Hepatocyte (in vitro differentiated cells): ENCODE results near the gene BHLHE23. TPM values are rescaled to one million over a fixed set of nuclear protein-coding genes. Genes with fewer than 3 reads are reported as not detected.

Experiments used
- DNase-seq: peaks from one replicate; pipeline ENCODE4 v3.0.0-alpha.2; 2016; ENCODE audit warnings: low spot score
- H2AFZ ChIP-seq: fragments of 200-600 bp; sonication (generic); 2 replicates; pipeline ENCODE4 v1.6.0; 2016; ENCODE audit warnings: antibody characterized with exemption, mild to moderate bottlenecking
- H3K27ac ChIP-seq: fragments of 200-600 bp; sonication (generic); 2 replicates; pipeline ENCODE4 v1.5.1; 2016; ENCODE audit warnings: mild to moderate bottlenecking
- H3K27me3 ChIP-seq: fragments of 200-600 bp; sonication (generic); 2 replicates; pipeline ENCODE4 v1.6.1; 2016
- H3K36me3 ChIP-seq: fragments of 200-600 bp; sonication (generic); replicated peaks from 2 replicates; pipeline ENCODE4 v1.5.1; 2016; ENCODE audit warnings: low read depth; ENCODE audit not compliant: insufficient read depth
- H3K4me1 ChIP-seq: fragments of 200-600 bp; sonication (generic); 2 replicates; pipeline ENCODE4 v1.5.1; 2016; ENCODE audit warnings: mild to moderate bottlenecking, moderate library complexity; ENCODE audit not compliant: insufficient read depth
- H3K4me2 ChIP-seq: fragments of 200-600 bp; sonication (generic); 2 replicates; pipeline ENCODE4 v1.6.0; 2016
- H3K4me3 ChIP-seq: fragments of 200-600 bp; sonication (generic); 2 replicates; pipeline ENCODE4 v1.5.1; 2016; ENCODE audit warnings: mild to moderate bottlenecking
- H3K79me2 ChIP-seq: fragments of 200-600 bp; sonication (generic); 2 replicates; pipeline ENCODE4 v1.6.0; 2017; ENCODE audit warnings: mild to moderate bottlenecking
- H3K9me2 ChIP-seq: fragments of 200-600 bp; sonication (generic); replicated peaks from 2 replicates; pipeline ENCODE4 v1.6.0; 2017; ENCODE audit warnings: mild to moderate bottlenecking; ENCODE audit not compliant: insufficient read depth
- H3K9me3 ChIP-seq: fragments of 200-600 bp; sonication (generic); 2 replicates; pipeline ENCODE4 v1.5.1; 2016; ENCODE audit warnings: low read depth, mild to moderate bottlenecking
- H4K20me1 ChIP-seq: fragments of 200-600 bp; sonication (generic); 2 replicates; pipeline ENCODE4 v1.6.0; 2016; ENCODE audit warnings: mild to moderate bottlenecking; ENCODE audit not compliant: insufficient read depth, poor library complexity, severe bottlenecking
- CTCF ChIP-seq: fragments of 200-600 bp; sonication (generic); IDR thresholded peaks from 2 replicates; pipeline ENCODE4 v1.5.1; 2016; ENCODE audit warnings: antibody characterized with exemption, mild to moderate bottlenecking; ENCODE audit not compliant: poor library complexity
- EZH2 ChIP-seq: fragments of 200-600 bp; sonication (generic); IDR thresholded peaks from 2 replicates; pipeline ENCODE4 v1.6.1; 2016; ENCODE audit warnings: antibody characterized with exemption, mild to moderate bottlenecking, borderline replicate concordance
- EZH2phosphoT487 ChIP-seq: fragments of 200-600 bp; sonication (generic); IDR thresholded peaks from one replicate; pipeline ENCODE4 v1.6.1; 2018; ENCODE audit warnings: antibody characterized with exemption, mild to moderate bottlenecking, low read depth, moderate library complexity; ENCODE audit not compliant: unreplicated experiment, severe bottlenecking
- WGBS: methylation state at CpG from one replicate; pipeline ENCODE4 v1.1.6; 2016; ENCODE audit warnings: low lambda C conversion rate; ENCODE audit errors: missing lambda C conversion rate; 5-methylcytosine and 5-hydroxymethylcytosine counted together
- polyA plus RNA-seq: library from polyadenylated mRNA; unstranded; fragments of >200 nt; fragmentation: Nextera tagmentation; extraction: Ambion mirVana; gene quantifications from 2 replicates; pipeline ENCODE4 v1.2.1, GENCODE V29; 2016
- total RNA-seq: library from RNA; depleted of rRNA; stranded (reverse); fragments of >200 nt; gene quantifications from 2 replicates; pipeline ENCODE4 v1.2.3, GENCODE V29; 2014

BHLHE23 gene
- total and polyA plus RNA-seq, 2 experiments from 2014 or later = not detected

GRCh38 chr20:62964700-62965099 is 42.1 kb downstream of the BHLHE23 start:
- H3K9me3 ChIP-seq = no peaks in the 10 kb centered on the region
- no peak overlapping the region for H3K27ac ChIP-seq
- no peaks in the 10 kb centered on the region for H3K36me3 ChIP-seq
- 90% methylated on average over 20 of the region's 20 CpGs for WGBS
- no peaks in the 10 kb centered on the region for H3K27me3 ChIP-seq
- no peak overlapping the region for H2AFZ ChIP-seq
- no peak overlapping the region for H3K4me3 ChIP-seq
- H3K79me2 ChIP-seq = no peaks in the 10 kb centered on the region
- H4K20me1 ChIP-seq = no peaks in the 10 kb centered on the region
- TF ChIP-seq CTCF = no peak
- no peak for TF ChIP-seq EZH2
- no peak for TF ChIP-seq EZH2phosphoT487
- no peak for DNase-seq
- no peak overlapping the region for H3K4me2 ChIP-seq
- no peaks in the 10 kb centered on the region for H3K4me1 ChIP-seq
- no peaks in the 10 kb centered on the region for H3K9me2 ChIP-seq

- DNase-seq = no peak
- TF ChIP-seq CTCF (no peak), EZH2phosphoT487 (no peak), EZH2 (no peak)
- Histone ChIP-seq H3K4me3 (no peak overlapping the region), H2AFZ (no peak overlapping the region), H3K9me2 (no peaks in the 10 kb centered on the region), H3K4me1 (no peaks in the 10 kb centered on the region), H3K27ac (no peak overlapping the region), H3K79me2 (no peaks in the 10 kb centered on the region), H3K27me3 (no peaks in the 10 kb centered on the region), H3K36me3 (no peaks in the 10 kb centered on the region), H3K4me2 (no peak overlapping the region), H3K9me3 (no peaks in the 10 kb centered on the region), H4K20me1 (no peaks in the 10 kb centered on the region)
- WGBS = 95% methylated on average over 31 of the region's 32 CpGs
Observed at GRCh38 chr20:62963614-62964397, 43.0 kb downstream of the BHLHE23 start.

GRCh38 chr20:62962891-62963613 is 43.7 kb downstream of the BHLHE23 start:
- DNase-seq = no peak
- H3K27me3 ChIP-seq = no peaks in the 10 kb centered on the region
- 91% methylated on average over 32 of the region's 32 CpGs for WGBS
- H3K27ac ChIP-seq = no peak overlapping the region
- H3K9me3 ChIP-seq = no peaks in the 10 kb centered on the region
- H4K20me1 ChIP-seq = no peaks in the 10 kb centered on the region
- no peak overlapping the region for H3K4me3 ChIP-seq
- no peaks in the 10 kb centered on the region for H3K4me1 ChIP-seq
- no peaks in the 10 kb centered on the region for H3K9me2 ChIP-seq
- no peak overlapping the region for H2AFZ ChIP-seq
- TF ChIP-seq CTCF = no peak
- no peak for TF ChIP-seq EZH2phosphoT487
- TF ChIP-seq EZH2 = no peak
- no peaks in the 10 kb centered on the region for H3K36me3 ChIP-seq
- H3K4me2 ChIP-seq = no peak overlapping the region
- H3K79me2 ChIP-seq = no peaks in the 10 kb centered on the region
